Right atrium auricular region (tissue), 2 donors: ENCODE results near the gene GRPEL1. TPM values are rescaled to one million over a fixed set of nuclear protein-coding genes. Genes with fewer than 3 reads are reported as not detected.

Source experiments
- DNase-seq: peaks from one replicate; pipeline ENCODE4 v3.0.0-alpha.2; 2019; ENCODE audit warnings: low spot score
- H3K27ac ChIP-seq, 2 donors: fragments of 200-600 bp; sonication (generic); 1 replicate in 1 of 2; 2 replicates in 1 of 2; pipeline ENCODE4 v1.5.1; 2016 to 2019
- H3K27me3 ChIP-seq, 2 donors: fragments of 200-600 bp; sonication (generic); one replicate each; pipeline versions ENCODE4 v1.5.1 to v1.6.0; 2017 to 2019
- H3K36me3 ChIP-seq: fragments of 200-600 bp; sonication (generic); one replicate; pipeline ENCODE4 v1.5.1; 2016
- H3K4me1 ChIP-seq, 2 donors: fragments of 200-600 bp; sonication (generic); one replicate each; pipeline versions ENCODE4 v1.5.1 to v1.6.0; 2017 to 2019
- H3K4me3 ChIP-seq, 2 donors: fragments of 200-600 bp; sonication (generic); 1 replicate in 1 of 2; 2 replicates in 1 of 2; pipeline ENCODE4 v1.5.1; 2017 to 2019; ENCODE audit warnings: mild to moderate bottlenecking in 1 of 2, moderate library complexity in 1 of 2
- H3K9me3 ChIP-seq, 2 donors: fragments of 200-600 bp; sonication (generic); one replicate each; pipeline ENCODE4 v1.5.1; 2019
- total RNA-seq, 2 donors: library from RNA; depleted of rRNA; stranded (reverse); fragments of >200 nt; gene quantifications; one replicate each; pipeline ENCODE4 v1.1.0, GENCODE V29; 2016
- TF ChIP-seq, protein P1 (sequence below), 2 donors: fragments of 200-600 bp; sonication (generic); IDR thresholded peaks; one replicate each; pipeline ENCODE4 v1.5.1; 2019; ENCODE audit warnings: antibody characterized with exemption in 2 of 2

Gene GRPEL1
- total RNA-seq, 2 donors from 2014 or later = 17.8 to 18.4 TPM

DNA sequence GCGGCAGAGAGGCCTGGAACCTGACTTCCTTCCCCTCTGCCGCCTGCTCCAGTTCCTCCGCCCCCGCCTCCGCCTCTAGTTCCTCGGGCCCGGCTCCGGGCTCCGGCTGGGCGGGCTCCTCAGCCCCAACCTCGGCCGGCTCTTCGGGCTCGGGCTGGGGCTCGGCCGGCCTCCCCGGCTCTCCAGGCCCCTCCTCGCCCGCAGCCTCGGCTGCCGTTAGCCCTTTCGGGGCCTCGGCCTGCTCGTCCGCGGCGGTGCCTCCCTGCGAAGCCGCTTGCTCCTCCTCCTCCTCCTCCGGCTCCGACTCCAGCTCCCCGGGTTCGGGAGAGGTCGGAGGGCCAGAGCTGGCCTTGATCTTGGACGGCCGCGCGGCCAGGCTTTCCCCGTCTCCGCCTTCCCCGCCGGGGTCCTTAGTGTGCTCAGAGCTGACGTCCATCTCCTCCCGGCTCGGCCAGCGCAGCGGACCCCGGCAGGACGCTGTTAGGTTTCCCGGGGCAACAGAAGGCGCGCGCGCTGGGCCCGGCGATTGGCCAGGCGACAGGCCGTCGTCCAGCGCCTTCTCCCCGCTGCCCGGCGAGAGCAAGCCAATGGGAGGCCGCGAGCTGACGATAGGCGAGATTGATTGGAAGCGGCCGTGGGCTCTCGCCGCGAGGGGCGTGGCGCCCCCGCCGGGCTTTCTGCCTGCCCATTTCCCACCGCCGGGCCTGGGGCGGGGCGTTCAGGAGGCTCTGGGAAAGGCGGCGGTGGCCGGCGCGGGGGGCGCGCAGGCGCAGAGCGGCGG lies 25.2 kb downstream of the GRPEL1 start:
- Histone ChIP-seq H3K27me3 (no peaks in the 10 kb centered on the region), H3K4me3 (peak overlapping the region; percentile 80 to 86), H3K36me3 (peaks cover 4% of the 10 kb centered on the region), H3K4me1 (peaks cover 0 to 47% of the 10 kb centered on the region in 2 donors), H3K27ac (peak overlapping the region; percentile 70 to 75), H3K9me3 (no peaks in the 10 kb centered on the region)
- DNase-seq = peak; percentile 97
- TF ChIP-seq, protein P1, sequence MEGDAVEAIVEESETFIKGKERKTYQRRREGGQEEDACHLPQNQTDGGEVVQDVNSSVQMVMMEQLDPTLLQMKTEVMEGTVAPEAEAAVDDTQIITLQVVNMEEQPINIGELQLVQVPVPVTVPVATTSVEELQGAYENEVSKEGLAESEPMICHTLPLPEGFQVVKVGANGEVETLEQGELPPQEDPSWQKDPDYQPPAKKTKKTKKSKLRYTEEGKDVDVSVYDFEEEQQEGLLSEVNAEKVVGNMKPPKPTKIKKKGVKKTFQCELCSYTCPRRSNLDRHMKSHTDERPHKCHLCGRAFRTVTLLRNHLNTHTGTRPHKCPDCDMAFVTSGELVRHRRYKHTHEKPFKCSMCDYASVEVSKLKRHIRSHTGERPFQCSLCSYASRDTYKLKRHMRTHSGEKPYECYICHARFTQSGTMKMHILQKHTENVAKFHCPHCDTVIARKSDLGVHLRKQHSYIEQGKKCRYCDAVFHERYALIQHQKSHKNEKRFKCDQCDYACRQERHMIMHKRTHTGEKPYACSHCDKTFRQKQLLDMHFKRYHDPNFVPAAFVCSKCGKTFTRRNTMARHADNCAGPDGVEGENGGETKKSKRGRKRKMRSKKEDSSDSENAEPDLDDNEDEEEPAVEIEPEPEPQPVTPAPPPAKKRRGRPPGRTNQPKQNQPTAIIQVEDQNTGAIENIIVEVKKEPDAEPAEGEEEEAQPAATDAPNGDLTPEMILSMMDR (IDR thresholded peaks at IDR 0.05) = peak; percentile 24 to 51

DNA sequence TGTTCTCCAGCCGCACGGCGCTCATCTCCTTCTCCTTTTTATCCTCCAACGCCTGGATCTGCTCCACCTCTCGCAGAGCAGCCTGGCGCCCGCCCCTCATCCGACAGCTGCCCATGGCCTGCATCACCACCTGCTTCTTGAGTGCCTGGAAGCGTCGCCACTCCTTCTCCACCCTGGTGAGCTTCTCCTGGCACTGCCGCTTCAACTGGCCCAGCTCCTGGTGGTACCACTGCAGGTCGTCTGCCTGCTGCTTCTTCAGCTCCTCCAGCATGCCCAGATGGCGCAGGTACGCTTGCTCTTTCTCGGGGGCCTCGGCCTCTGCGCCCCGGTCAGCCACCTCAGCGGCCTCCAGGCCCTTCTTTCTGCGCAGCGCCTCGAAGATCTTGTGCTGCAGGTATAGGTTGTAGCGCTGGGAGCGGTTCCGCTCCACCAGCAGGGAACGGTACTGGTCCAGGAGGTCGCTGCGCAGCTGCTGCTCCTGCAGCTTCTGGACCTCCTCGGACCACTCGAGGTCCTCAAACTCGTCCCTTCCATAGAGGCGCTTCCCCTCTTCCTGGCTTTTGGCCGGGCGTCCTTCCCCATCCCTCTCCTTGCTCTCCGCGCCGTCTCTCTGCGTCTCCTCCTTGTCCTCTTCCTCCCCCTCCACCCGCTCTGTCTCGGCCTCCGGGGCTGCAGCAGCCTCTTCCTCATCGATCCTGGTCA lies 25.9 kb downstream of the GRPEL1 start:
- H3K36me3 ChIP-seq = peaks cover 4% of the 10 kb centered on the region
- peaks cover 0 to 40% of the 10 kb centered on the region in 2 donors for H3K4me1 ChIP-seq
- DNase-seq = no peak
- peak overlapping the region; percentile 70 to 75 for H3K27ac ChIP-seq
- TF ChIP-seq, protein P1 (IDR thresholded peaks at IDR 0.05) = no peak
- H3K9me3 ChIP-seq = no peaks in the 10 kb centered on the region
- peak overlapping the region; percentile 80 to 86 for H3K4me3 ChIP-seq
- H3K27me3 ChIP-seq = no peaks in the 10 kb centered on the region

DNA sequence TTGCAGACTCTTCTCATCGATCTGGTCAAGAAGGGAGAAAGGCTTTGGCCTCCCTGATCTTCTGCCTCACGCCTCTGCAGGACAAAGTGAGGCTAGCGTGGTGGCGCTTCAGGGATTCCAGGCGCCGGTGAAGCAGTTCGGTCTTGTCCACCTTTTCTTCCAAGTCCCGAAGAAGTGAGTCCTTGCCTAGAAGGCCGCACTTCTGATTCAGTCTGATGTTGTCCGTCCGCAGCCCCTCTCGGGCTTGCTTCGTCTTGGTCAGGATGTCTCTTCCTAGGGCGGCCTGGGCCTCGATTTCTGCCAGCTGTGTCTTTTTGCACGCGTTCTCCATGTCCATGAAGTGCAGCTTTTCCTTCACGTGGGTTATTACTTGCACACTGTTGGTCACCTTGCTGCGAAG lies 26.6 kb downstream of the GRPEL1 start:
- no peaks in the 10 kb centered on the region for H3K27me3 ChIP-seq
- no peak overlapping the region for H3K4me3 ChIP-seq
- DNase-seq = no peak
- peaks cover 0 to 33% of the 10 kb centered on the region in 2 donors for H3K4me1 ChIP-seq
- peaks cover 4% of the 10 kb centered on the region for H3K36me3 ChIP-seq
- H3K27ac ChIP-seq = no peak overlapping the region
- TF ChIP-seq, protein P1 (IDR thresholded peaks at IDR 0.05) = no peak
- H3K9me3 ChIP-seq = no peaks in the 10 kb centered on the region

DNA sequence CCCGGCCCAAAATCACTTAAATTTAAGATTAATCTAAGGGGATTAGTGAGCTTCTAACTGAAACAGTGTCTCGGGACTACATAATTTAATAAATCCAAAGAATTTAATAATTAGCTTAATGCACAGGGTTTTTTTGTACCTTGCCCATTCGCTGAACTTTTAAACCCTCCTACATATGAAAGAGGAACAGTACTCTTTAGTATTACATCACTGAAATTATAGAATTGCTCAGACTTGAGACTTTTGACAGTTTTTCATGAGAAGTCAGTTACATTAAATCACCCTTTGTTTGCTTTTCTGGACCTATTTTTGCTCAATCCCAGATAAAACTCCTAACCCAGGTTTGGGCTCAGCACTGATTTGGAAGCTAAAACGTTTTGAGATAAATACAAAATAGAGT lies 27.1 kb downstream of the GRPEL1 start:
- DNase-seq = no peak
- Histone ChIP-seq H3K4me3 (no peak overlapping the region), H3K36me3 (no peaks in the 10 kb centered on the region), H3K9me3 (no peaks in the 10 kb centered on the region), H3K27ac (no peak overlapping the region), H3K4me1 (peaks cover 0 to 28% of the 10 kb centered on the region in 2 donors), H3K27me3 (no peaks in the 10 kb centered on the region)
- TF ChIP-seq, protein P1 (IDR thresholded peaks at IDR 0.05) = no peak

DNA sequence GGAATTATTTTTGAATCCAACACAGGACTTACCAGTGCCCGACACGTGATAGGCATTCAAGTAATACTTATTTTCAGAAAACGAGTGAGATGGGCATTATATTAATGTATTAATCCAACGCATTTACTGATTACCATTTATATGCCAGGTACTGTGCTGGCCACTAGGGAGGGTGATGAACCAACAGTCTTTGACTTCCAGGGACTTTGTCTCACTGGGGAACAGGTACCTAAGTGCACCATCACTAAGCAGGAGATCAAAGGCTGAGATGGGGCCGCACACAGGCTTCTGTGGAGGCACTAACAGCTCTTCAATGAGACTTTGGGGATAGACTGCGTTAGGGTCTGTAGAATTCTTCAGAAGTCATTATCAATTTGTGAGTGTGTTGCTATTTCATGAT lies 30.4 kb downstream of the GRPEL1 start:
- no peak for DNase-seq

More for the DNA sequence above, 30.4 kb downstream of the GRPEL1 start:
- Histone ChIP-seq H3K36me3 (peaks cover 4% of the 10 kb centered on the region), H3K9me3 (no peaks in the 10 kb centered on the region), H3K4me3 (no peak overlapping the region), H3K27me3 (no peaks in the 10 kb centered on the region), H3K27ac (no peak overlapping the region), H3K4me1 (peaks cover 0 to 13% of the 10 kb centered on the region in 2 donors)
- TF ChIP-seq, protein P1 (IDR thresholded peaks at IDR 0.05) = no peak
